HEK293 (cell line): Measurements from ENCODE around the gene TAMALIN.

Experiments used
- CTCF ChIA-PET: fragments of 350-600 bp; formaldehyde crosslinking; extraction: SDS; loops from one replicate; lab custom pipeline; 2021; ENCODE audit warnings: antibody characterized with exemption; lab: Yijun Ruan, JAX
- POLR2A ChIA-PET: fragments of 300-600 bp; formaldehyde crosslinking; extraction: SDS; loops from one replicate; lab custom pipeline; 2020; ENCODE audit warnings: antibody characterized with exemption, inconsistent platforms; lab: Yijun Ruan, JAX
- H3K27ac ChIP-seq: fragments of 200-500 bp; sonication (Bioruptor generic); 2 replicates; pipeline ENCODE4 v1.5.1; 2014; ENCODE audit warnings: low read depth, low read length, control low read depth, inconsistent platforms; ENCODE audit errors: extremely low read depth
- H3K36me3 ChIP-seq, 2 experiments: fragments of 200-500 bp in 1 of 2; sonication (Bioruptor generic) in 1 of 2; 1 replicate in 1 of 2; 2 replicates in 1 of 2; pipeline ENCODE4 v1.5.1; 2014 to 2017; ENCODE audit warnings: inconsistent platforms in 2 of 2, low read length in 2 of 2; ENCODE audit not compliant: control insufficient read depth in 2 of 2, insufficient read depth in 1 of 2
- H3K4me1 ChIP-seq: fragments of 200-500 bp; sonication (Bioruptor generic); 2 replicates; pipeline ENCODE4 v1.5.1; 2014; ENCODE audit warnings: mild to moderate bottlenecking, low read length, inconsistent platforms; ENCODE audit not compliant: control insufficient read depth, insufficient read depth
- H3K4me3 ChIP-seq: 2 replicates; pipeline ENCODE4 v1.5.1; 2011; ENCODE audit warnings: low read depth, mild to moderate bottlenecking, control low read depth, low read length, moderate library complexity
- H3K9me3 ChIP-seq: fragments of 200-500 bp; sonication (Bioruptor generic); 2 replicates; pipeline ENCODE4 v1.5.1; 2014; ENCODE audit warnings: low read depth, low read length, inconsistent platforms; ENCODE audit not compliant: control insufficient read depth, insufficient read depth
- AEBP2 ChIP-seq: fragments of 450-650 bp; formaldehyde crosslinking; IDR thresholded peaks from 2 replicates; pipeline ENCODE4 v1.5.1; 2016; ENCODE audit warnings: missing biosample characterization, missing genetic modification characterization, borderline replicate concordance
- GLI4 ChIP-seq: fragments of 450-650 bp; formaldehyde crosslinking; IDR thresholded peaks from 2 replicates; pipeline ENCODE4 v1.5.1; 2016; ENCODE audit warnings: missing biosample characterization, missing genetic modification characterization
- GLIS2 ChIP-seq: fragments of 450-650 bp; formaldehyde crosslinking; IDR thresholded peaks from 2 replicates; pipeline ENCODE4 v1.5.1; 2016; ENCODE audit warnings: missing biosample characterization, missing genetic modification characterization
- KLF7 ChIP-seq: fragments of 450-650 bp; formaldehyde crosslinking; IDR thresholded peaks from 2 replicates; pipeline ENCODE4 v1.5.1; 2016; ENCODE audit warnings: missing biosample characterization, missing genetic modification characterization, borderline replicate concordance
- KLF8 ChIP-seq: fragments of 450-650 bp; formaldehyde crosslinking; IDR thresholded peaks from 2 replicates; pipeline ENCODE4 v1.5.1; 2016; ENCODE audit warnings: missing biosample characterization, missing genetic modification characterization
- REST ChIP-seq: fragments of 450-650 bp; formaldehyde crosslinking; IDR thresholded peaks from 2 replicates; pipeline ENCODE4 v1.5.1; 2016; ENCODE audit warnings: missing biosample characterization, missing genetic modification characterization
- SALL2 ChIP-seq: fragments of 450-650 bp; formaldehyde crosslinking; IDR thresholded peaks from 2 replicates; pipeline ENCODE4 v1.5.0; 2017; ENCODE audit warnings: missing biosample characterization, mild to moderate bottlenecking, missing genetic modification characterization, borderline replicate concordance
- SP7 ChIP-seq: fragments of 450-650 bp; formaldehyde crosslinking; IDR thresholded peaks from 2 replicates; pipeline ENCODE4 v1.5.1; 2016; ENCODE audit warnings: missing biosample characterization, missing genetic modification characterization
- YY1 ChIP-seq: fragments of 450-650 bp; formaldehyde crosslinking; IDR thresholded peaks from 2 replicates; pipeline ENCODE4 v1.5.1; 2018; ENCODE audit warnings: missing biosample characterization, missing genetic modification characterization
- ZNF10 ChIP-seq: fragments of 450-650 bp; formaldehyde crosslinking; IDR thresholded peaks from 2 replicates; pipeline ENCODE4 v1.5.1; 2017; ENCODE audit warnings: missing biosample characterization, missing genetic modification characterization
- ZNF19 ChIP-seq: fragments of 450-650 bp; formaldehyde crosslinking; IDR thresholded peaks from 2 replicates; pipeline ENCODE4; 2016; ENCODE audit warnings: missing biosample characterization, missing genetic modification characterization, low read depth
- ZNF311 ChIP-seq: fragments of 450-650 bp; formaldehyde crosslinking; IDR thresholded peaks from 2 replicates; pipeline ENCODE4 v1.5.1; 2017; ENCODE audit warnings: missing biosample characterization, missing genetic modification characterization, borderline replicate concordance
- ZNF350 ChIP-seq: fragments of 450-650 bp; formaldehyde crosslinking; IDR thresholded peaks from 2 replicates; pipeline ENCODE4 v1.5.0; 2017; ENCODE audit warnings: missing biosample characterization, mild to moderate bottlenecking, missing genetic modification characterization
- ZNF404 ChIP-seq: fragments of 450-650 bp; formaldehyde crosslinking; IDR thresholded peaks from 2 replicates; pipeline ENCODE4 v1.5.1; 2017; ENCODE audit warnings: missing biosample characterization, missing genetic modification characterization
- ZNF501 ChIP-seq: fragments of 450-650 bp; formaldehyde crosslinking; IDR thresholded peaks from 2 replicates; pipeline ENCODE4 v1.5.1; 2016; ENCODE audit warnings: missing biosample characterization, missing genetic modification characterization
- ZNF544 ChIP-seq: fragments of 450-650 bp; formaldehyde crosslinking; IDR thresholded peaks from 2 replicates; pipeline ENCODE4 v1.5.0; 2017; ENCODE audit warnings: missing biosample characterization, missing genetic modification characterization
- ZNF624 ChIP-seq: fragments of 450-650 bp; formaldehyde crosslinking; IDR thresholded peaks from 2 replicates; pipeline ENCODE4 v1.5.1; 2017; ENCODE audit warnings: missing biosample characterization, missing genetic modification characterization
- ZNF654 ChIP-seq: fragments of 450-650 bp; formaldehyde crosslinking; IDR thresholded peaks from 2 replicates; pipeline ENCODE4 v1.5.1; 2016; ENCODE audit warnings: low read depth, missing biosample characterization, missing genetic modification characterization
- ZNF664 ChIP-seq: fragments of 450-650 bp; formaldehyde crosslinking; IDR thresholded peaks from 2 replicates; pipeline ENCODE4 v1.5.1; 2016; ENCODE audit warnings: missing biosample characterization, missing genetic modification characterization
- ZNF776 ChIP-seq: fragments of 450-650 bp; formaldehyde crosslinking; IDR thresholded peaks from 2 replicates; pipeline ENCODE4 v1.5.0; 2017; ENCODE audit warnings: missing biosample characterization, missing genetic modification characterization, borderline replicate concordance
- ZSCAN16 ChIP-seq: fragments of 450-650 bp; formaldehyde crosslinking; IDR thresholded peaks from 2 replicates; pipeline ENCODE4 v1.5.1; 2016; ENCODE audit warnings: missing biosample characterization, missing genetic modification characterization
- ZSCAN5A ChIP-seq: fragments of 450-650 bp; formaldehyde crosslinking; IDR thresholded peaks from 2 replicates; pipeline ENCODE4 v1.5.1; 2016; ENCODE audit warnings: missing biosample characterization, missing genetic modification characterization
- TF ChIP-seq, protein P1 (sequence below): fragments of 450-650 bp; formaldehyde crosslinking; IDR thresholded peaks from 2 replicates; pipeline ENCODE4 v1.5.1; 2016; ENCODE audit warnings: missing biosample characterization, missing genetic modification characterization

Gene TAMALIN

GRCh38 chr12:51994959-51995358 is 11.8 kb upstream of the TAMALIN start:
- Histone ChIP-seq H3K4me1 (no peaks in the 10 kb centered on the region), H3K4me3 (no peak overlapping the region), H3K27ac (no peak overlapping the region), H3K36me3 (peaks cover 6 to 82% of the 10 kb centered on the region in 2 experiments; a peak in 2 of 3 replicates), H3K9me3 (no peaks in the 10 kb centered on the region)
- TF ChIP-seq REST (tag by site-specific recombination): no peak
- TF ChIP-seq ZNF10 (tag by site-specific recombination): no peak
- no peak for TF ChIP-seq ZNF664 (tag by site-specific recombination)
- TF ChIP-seq SP7 (tag by site-specific recombination): no peak
- POLR2A ChIA-PET: no interaction called here
- CTCF ChIA-PET: interaction anchor here (1.1 to 21.1 kb wide), 4 partner anchors 9 to 101 kb away, joined by 3 to 349 read pairs (median 47); no protein-coding TSS in a partner anchor

GRCh38 chr12:51997136-51997535 is 9.6 kb upstream of the TAMALIN start:
- Histone ChIP-seq H3K27ac (no peak overlapping the region), H3K36me3 (peaks cover 0 to 73% of the 10 kb centered on the region in 2 experiments; a peak in 2 of 3 replicates)
- POLR2A ChIA-PET: no interaction called here
- TF ChIP-seq ZSCAN5A (tag by site-specific recombination) (no peak), KLF8 (tag by site-specific recombination) (no peak), YY1 (tag by site-specific recombination) (no peak), ZNF501 (tag by site-specific recombination) (no peak), ZNF19 (tag by site-specific recombination) (no peak), ZNF776 (tag by site-specific recombination) (no peak), ZNF624 (no peak), ZNF311 (tag by site-specific recombination) (no peak), ZSCAN16 (tag by site-specific recombination) (no peak), SALL2 (tag by site-specific recombination) (no peak), ZNF544 (no peak), GLI4 (tag by site-specific recombination) (no peak), ZNF404 (no peak), GLIS2 (tag by site-specific recombination) (no peak), AEBP2 (tag by site-specific recombination) (no peak), KLF7 (tag by site-specific recombination) (no peak), ZNF654 (tag by site-specific recombination) (no peak), ZNF350 (no peak)
- TF ChIP-seq, protein P1, sequence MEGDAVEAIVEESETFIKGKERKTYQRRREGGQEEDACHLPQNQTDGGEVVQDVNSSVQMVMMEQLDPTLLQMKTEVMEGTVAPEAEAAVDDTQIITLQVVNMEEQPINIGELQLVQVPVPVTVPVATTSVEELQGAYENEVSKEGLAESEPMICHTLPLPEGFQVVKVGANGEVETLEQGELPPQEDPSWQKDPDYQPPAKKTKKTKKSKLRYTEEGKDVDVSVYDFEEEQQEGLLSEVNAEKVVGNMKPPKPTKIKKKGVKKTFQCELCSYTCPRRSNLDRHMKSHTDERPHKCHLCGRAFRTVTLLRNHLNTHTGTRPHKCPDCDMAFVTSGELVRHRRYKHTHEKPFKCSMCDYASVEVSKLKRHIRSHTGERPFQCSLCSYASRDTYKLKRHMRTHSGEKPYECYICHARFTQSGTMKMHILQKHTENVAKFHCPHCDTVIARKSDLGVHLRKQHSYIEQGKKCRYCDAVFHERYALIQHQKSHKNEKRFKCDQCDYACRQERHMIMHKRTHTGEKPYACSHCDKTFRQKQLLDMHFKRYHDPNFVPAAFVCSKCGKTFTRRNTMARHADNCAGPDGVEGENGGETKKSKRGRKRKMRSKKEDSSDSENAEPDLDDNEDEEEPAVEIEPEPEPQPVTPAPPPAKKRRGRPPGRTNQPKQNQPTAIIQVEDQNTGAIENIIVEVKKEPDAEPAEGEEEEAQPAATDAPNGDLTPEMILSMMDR (tag by site-specific recombination): no peak
- TF ChIP-seq, all 188 proteins: peak for 0
- H3K4me1 ChIP-seq: no peaks in the 10 kb centered on the region
- CTCF ChIA-PET: interaction anchor here (0.7 to 21.1 kb wide), 7 partner anchors 25 to 362 kb away, joined by 3 to 349 read pairs (median 3); no protein-coding TSS in a partner anchor
- no peak overlapping the region for H3K4me3 ChIP-seq
- H3K9me3 ChIP-seq: no peaks in the 10 kb centered on the region
